Ishikawa (cell line): ENCODE results near the gene KICS2.

ENCODE experiments used
- CEBPB ChIP-seq: IDR thresholded peaks from 2 replicates; pipeline ENCODE4 v1.6.1; 2012
- CREB1 ChIP-seq: IDR thresholded peaks from 2 replicates; pipeline ENCODE4 v1.6.1; 2012; ENCODE audit warnings: low read depth
- EGR1 ChIP-seq: IDR thresholded peaks from 2 replicates; pipeline ENCODE4 v1.6.1; 2012
- EP300 ChIP-seq: IDR thresholded peaks from 2 replicates; pipeline ENCODE4 v1.6.1; 2012; ENCODE audit warnings: borderline replicate concordance
- FOXM1 ChIP-seq: IDR thresholded peaks from 2 replicates; pipeline ENCODE4 v1.6.1; 2012; ENCODE audit warnings: low read depth, borderline replicate concordance
- MAX ChIP-seq: IDR thresholded peaks from 2 replicates; pipeline ENCODE4 v1.6.1; 2012
- NFIC ChIP-seq: IDR thresholded peaks from 2 replicates; pipeline ENCODE4 v1.6.1; 2012
- RAD21 ChIP-seq: IDR thresholded peaks from 2 replicates; pipeline ENCODE4 v1.6.1; 2012; ENCODE audit warnings: low read depth
- REST ChIP-seq: IDR thresholded peaks from 2 replicates; pipeline ENCODE4 v1.6.1; 2012; ENCODE audit warnings: low read depth, mild to moderate bottlenecking
- TAF1 ChIP-seq: IDR thresholded peaks from 2 replicates; pipeline ENCODE4 v1.6.1; 2012; ENCODE audit warnings: low read depth, mild to moderate bottlenecking
- TCF12 ChIP-seq: IDR thresholded peaks from 2 replicates; pipeline ENCODE4 v1.6.1; 2012; ENCODE audit warnings: low read depth
- TEAD4 ChIP-seq: IDR thresholded peaks from 2 replicates; pipeline ENCODE4 v1.6.1; 2012
- USF1 ChIP-seq: IDR thresholded peaks from 2 replicates; pipeline ENCODE4 v1.6.1; 2012
- YY1 ChIP-seq: IDR thresholded peaks from 2 replicates; pipeline ENCODE4 v1.6.1; 2012; ENCODE audit warnings: low read depth
- ZBTB7A ChIP-seq: IDR thresholded peaks from 2 replicates; pipeline ENCODE4 v1.6.1; 2012; ENCODE audit warnings: low read depth

Gene KICS2

GRCh38 chr12:64203775-64204174, 18.3 kb downstream of the KICS2 start:
- no peak for TF ChIP-seq USF1
- no peak for TF ChIP-seq CEBPB
- no peak for TF ChIP-seq MAX
- no peak for TF ChIP-seq YY1

- TF ChIP-seq YY1 (no peak), TEAD4 (no peak), RAD21 (no peak), FOXM1 (no peak), CREB1 (no peak), EP300 (no peak)
Measured at GRCh38 chr12:64203036-64203435, 19.1 kb downstream of the KICS2 start.

- no peak for TF ChIP-seq USF1
- no peak for TF ChIP-seq EP300
- no peak for TF ChIP-seq TAF1
- TF ChIP-seq RAD21: no peak
- no peak for TF ChIP-seq EGR1
- no peak for TF ChIP-seq CREB1
- no peak for TF ChIP-seq ZBTB7A
- TF ChIP-seq NFIC: no peak
- no peak for TF ChIP-seq FOXM1
- no peak for TF ChIP-seq TEAD4
- TF ChIP-seq CEBPB: no peak
- no peak for TF ChIP-seq REST
Measured at GRCh38 chr12:64194333-64195149, 27.6 kb downstream of the KICS2 start.

GRCh38 chr12:64193931-64194330, 28.2 kb downstream of the KICS2 start:
- TF ChIP-seq TEAD4 (no peak), RAD21 (no peak), USF1 (no peak), CREB1 (no peak), ZBTB7A (no peak), NFIC (no peak), CEBPB (no peak), MAX (no peak), EP300 (no peak), TAF1 (no peak), TCF12 (no peak), REST (no peak), YY1 (no peak), FOXM1 (no peak), EGR1 (no peak)

GRCh38 chr12:64192644-64193444, 29.3 kb downstream of the KICS2 start:
- TF ChIP-seq ZBTB7A (no peak), CEBPB (no peak), MAX (no peak), YY1 (no peak)

- TF ChIP-seq REST (no peak), TCF12 (no peak), EP300 (no peak), TEAD4 (no peak), TAF1 (no peak), CEBPB (no peak), FOXM1 (no peak), EGR1 (no peak), MAX (no peak), ZBTB7A (no peak), CREB1 (no peak), USF1 (no peak), YY1 (no peak), RAD21 (no peak), NFIC (no peak)
Measured at GRCh38 chr12:64190140-64190539, 32.0 kb downstream of the KICS2 start.
